NCI-H2196 (cell line): ENCODE results near the gene FBXL12.
"Not testable (repeated sequence)": the region's sequence is repeated elsewhere in the genome, so short reads cannot be mapped to it uniquely, and the experiment has no call there.

Source experiments
- DNase-seq: peaks from one replicate; lab custom pipeline; 2025; ENCODE audit not compliant: unreplicated experiment; lab: John Stamatoyannopoulos, UW

The FBXL12 gene

DNA sequence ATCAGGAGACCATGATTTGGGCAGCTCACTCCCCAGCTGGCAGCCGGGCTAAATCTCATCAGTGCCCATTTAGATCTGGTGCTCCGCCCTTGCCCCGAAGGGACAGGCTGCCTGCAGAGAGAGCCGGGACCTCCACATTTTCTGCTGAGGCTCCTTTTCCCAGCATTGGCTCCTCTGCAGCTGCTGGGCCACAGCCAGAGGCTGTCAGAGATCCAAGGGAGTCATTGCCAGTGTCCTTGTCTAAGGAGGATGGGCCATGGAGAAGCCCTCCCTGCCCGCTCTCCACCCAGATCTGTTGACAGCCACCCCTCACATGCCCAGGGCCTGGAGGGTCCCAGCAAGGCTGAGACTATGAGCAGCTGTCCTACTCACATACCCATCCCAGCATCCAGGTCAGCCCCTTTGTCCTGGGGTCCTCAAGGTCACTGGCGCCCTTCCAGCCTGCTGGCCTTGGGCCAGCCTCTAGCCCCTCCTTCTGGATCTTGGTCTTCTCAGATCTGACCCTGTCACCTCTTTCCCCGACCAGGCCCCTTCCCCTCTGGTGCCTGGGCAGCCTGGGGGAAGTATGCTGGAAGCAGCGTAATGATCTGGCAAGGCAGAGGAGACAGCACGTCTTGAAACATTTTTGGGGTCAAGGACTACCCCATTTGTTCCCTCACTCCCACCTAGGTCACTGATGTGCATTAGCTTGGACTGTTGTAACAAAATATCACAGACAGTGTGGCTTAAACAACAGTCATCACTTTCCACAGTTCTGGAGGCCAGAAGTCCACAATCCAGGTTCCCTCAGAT lies 24.2 kb upstream of the FBXL12 start:
- no peak for DNase-seq

DNA sequence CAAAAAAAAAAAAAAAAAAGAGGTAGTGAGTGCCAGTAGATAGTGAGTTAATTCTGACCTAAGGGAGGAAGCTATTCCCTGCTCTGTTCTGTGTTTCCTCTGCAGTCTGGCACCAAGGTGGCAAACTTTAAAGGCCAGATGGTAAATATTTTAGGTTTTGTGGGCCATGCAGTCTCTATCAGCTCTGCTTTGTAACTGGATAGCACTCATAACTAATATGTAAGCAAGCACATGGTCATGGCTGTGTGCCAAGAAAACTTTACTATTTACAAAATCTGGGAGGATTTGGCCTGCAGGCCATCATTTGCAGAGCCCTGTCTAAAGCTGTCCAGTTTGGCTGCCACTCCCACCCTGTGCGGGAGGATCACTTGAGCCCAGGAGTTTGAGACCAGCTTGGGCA lies 20.5 kb upstream of the FBXL12 start:
- peak; percentile 30 for DNase-seq

DNA sequence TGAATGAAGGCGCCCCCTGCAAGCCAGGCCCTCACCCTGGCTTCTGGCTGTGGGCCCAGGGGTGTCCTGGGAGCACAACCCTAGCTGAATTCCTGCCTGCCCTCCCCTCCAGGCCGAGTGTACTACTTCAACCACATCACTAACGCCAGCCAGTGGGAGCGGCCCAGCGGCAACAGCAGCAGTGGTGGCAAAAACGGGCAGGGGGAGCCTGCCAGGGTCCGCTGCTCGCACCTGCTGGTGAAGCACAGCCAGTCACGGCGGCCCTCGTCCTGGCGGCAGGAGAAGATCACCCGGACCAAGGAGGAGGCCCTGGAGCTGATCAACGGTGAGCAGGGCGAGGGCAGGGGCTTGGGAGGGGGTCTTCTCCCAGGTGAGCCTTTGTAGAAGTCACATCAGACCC lies 19.4 kb upstream of the FBXL12 start:
- no peak for DNase-seq

DNA sequence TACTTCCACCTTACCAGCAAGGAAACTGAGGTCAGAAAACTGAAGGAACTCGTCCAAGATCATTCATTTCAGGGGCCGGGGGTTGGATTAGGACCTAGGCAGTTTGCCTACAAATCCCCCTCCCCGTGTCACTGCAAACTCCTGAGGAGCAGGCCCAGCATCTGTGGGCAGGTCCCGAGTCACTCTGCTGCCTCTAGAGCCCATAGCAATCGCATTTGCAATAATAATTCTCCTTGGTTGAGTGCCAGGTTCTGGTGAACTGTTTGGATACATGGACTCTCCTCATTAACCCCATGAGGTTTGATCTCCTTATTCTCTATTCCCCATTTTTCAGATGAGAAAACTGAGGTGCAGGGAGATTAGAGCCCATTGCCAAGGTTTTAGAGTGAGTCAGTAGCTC lies 17.1 kb upstream of the FBXL12 start:
- peak; percentile 44 for DNase-seq

DNA sequence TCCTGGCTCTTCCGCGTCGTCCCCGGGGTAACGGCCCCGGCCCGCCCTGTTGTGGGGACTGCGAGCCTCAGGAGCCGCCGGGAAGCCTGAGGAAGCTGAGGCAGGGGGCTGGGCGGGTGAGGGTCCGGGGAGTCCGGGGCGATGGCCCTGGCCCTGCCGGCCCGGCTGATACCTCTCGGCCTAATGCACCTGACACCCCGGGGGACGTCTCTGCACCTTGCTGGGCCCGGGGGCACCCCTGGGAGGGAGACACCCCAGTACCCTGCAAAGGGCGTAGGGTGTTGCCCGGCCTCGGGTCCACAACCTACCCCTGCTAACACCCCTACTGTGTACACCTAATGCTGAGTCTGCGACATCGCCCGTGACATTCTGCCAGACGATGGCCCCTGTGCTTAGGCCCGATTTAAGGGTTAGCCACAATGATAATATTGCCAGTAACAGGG lies 16.6 kb upstream of the FBXL12 start:
- no peak for DNase-seq

DNA sequence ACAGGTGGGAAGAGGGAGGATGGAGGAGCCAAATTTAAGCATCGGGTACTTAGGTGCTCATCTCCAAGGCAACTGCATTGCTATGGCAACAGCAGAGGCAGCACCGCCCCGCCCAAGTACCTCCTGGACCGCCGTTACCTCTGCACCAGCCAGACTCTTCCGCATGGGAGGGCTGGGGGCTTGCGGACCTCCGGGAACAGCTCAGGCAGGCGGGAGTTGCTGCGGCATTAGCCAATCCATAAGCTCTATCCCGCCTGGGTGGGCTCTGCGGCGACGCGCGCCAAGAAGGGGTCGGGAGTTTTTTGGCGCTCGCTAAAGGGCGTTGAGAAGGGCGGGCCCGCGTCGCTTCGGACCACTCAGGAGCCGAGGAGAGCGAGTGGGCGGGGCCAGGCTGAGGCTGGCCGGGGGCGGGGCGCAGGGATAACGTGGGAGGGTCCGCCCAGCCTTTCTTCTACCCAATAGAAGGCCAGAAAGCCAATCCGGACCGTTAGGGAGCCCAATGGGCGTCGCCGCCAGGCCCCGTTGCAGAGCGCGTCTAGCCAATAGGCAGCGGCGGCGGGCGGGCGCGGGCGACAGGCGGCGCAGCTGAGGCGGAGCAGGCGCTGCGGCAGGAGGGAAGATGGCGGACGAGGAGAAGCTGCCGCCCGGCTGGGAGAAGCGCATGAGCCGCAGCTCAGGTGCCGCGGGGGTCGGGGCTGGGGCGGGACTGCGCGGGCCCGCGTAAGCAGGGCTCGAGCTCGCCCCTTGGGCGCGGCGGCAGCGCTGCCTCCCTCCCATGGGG lies 16.0 kb upstream of the FBXL12 start, which contains the start of gene PIN1:
Gene PIN1, plus strand, starts transcription at position 593 of the 781 bp plus-strand sequence. Its CDS starts 27 bp downstream, at position 620.
- DNase-seq, result peak; percentile 99

DNA sequence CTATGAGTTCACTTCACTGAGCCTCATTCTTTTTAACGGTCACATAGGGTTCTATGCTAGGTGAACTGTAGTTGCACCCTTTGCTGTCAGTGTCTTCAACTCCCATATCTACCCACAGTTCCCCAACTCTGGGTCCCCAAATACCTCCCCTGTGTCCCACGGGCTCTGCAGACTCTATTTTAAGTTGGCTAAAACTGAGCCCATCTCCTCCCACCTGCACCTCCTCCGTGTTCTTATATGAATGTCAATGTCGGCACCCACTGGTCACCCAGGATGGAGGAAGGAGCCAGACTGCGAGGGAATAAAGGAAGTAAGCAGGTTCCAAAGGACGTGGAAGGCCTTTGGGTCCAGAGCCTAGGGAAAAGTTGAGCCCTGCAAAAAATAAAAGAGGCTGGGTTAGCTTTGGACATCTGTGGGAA lies 15.4 kb upstream of the FBXL12 start:
- no peak for DNase-seq

DNA sequence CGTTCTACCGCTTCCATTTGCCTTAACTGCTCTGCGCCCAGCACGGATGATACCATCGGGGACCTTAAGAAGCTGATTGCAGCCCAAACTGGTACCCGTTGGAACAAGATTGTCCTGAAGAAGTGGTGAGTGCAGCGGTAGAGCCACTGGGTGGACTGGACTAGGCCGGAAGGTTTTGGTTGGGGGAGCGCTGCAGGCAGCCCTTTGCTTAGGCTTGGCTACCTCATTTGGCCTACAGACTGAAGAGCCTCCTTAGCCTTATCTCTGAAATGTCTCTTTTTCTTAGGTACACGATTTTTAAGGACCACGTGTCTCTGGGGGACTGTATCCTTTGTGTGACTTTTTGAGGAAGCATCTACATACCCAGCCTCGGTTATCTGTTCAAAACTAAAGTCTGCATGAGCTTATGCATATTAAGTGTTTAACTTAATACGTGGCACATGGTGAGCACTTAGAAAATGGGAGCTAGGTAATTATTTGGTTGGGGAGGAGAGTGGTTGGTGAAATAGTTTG lies 9.7 kb upstream of the FBXL12 start:
- DNase-seq, result no peak

DNA sequence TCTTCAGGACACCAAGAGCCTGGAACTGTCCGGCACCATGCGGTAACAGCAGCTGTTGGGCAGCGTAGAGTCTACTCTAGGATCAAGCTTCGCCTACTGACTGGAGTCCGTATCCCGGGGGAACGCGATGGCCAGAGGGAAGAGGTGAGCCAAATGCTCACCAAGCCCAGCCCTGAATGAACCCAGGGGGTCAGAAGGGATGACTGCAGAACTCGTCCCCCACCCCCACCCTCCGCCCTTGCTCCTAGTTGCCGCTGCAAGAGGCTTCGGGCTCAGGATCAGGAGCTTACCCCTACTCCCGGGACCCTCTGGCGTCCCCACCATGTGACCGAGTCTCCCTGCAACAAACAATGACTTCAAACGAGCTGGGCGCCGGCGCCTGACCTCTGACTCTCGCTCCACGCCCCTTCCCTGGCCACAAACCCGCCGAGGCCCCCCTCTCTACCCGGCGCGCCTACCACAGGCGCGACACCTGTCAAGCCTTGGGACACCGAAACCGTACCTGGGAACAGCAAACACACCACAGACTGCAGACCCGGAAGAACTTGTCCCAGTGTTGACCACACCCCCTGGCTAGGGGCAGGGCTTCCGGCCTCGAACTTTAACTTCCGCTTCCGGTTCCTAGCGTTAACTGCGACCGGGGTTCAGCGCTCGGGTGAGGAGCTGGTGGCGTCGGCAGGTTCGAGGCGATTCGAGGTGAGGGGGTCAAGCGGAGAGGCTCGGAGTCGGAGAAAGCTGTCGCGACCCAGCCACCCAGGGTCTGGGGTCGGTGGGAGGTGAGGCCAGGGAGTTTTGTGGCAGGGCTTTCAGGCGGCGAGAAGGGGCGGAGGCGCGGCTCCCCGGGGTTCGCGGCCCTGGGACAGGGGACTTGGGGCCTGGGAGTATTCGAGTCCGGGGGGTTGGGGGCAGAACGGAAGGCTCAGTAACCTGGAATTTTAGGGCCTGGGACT lies 8.7 kb upstream of the FBXL12 start, which contains the start of gene UBL5:
Gene UBL5, plus strand, starts transcription at position 630 of the 950 bp plus-strand sequence. CDS start 420 bp downstream, outside the sequence.
- DNase-seq, result peak; percentile 92

DNA sequence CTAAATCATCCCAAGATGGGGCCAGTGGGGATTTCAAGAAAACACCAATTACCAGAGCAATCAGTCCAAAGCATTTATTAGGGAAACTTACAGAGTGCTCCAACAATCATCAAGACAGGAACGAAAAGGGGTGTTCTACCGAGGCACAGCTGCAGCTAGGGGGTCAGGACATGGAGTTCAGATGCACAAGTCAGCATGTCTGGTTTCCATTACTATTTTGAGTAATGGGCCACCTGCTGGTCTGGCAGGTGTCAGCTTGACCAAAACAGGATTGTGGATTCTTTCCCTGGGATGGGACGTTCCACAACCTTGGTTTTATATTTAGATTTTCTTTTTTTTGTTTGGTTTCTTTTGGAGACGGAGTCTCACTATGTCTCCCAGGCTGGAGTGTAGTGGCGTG lies 4.9 kb upstream of the FBXL12 start:
- no peak for DNase-seq

DNA sequence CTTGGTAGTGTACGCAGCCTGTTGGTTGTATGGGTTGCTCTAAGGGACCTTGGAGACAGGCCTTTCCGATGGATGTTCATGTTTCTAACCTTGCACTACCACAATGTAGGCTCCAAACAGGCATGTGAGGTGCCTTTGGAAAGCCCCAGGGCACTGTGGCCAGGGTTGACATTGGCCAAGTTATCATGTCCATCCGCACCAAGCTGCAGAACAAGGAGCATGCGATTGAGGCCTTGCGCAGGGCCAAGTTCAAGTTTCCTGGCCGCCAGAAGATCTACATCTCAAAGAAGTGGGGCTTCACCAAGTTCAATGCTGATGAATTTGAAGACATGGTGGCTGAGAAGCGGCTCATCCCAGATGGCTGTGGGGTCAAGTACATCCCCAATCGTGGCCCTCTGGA lies 1.2 kb upstream of the FBXL12 start:
- not testable (repeated sequence) for DNase-seq

DNA sequence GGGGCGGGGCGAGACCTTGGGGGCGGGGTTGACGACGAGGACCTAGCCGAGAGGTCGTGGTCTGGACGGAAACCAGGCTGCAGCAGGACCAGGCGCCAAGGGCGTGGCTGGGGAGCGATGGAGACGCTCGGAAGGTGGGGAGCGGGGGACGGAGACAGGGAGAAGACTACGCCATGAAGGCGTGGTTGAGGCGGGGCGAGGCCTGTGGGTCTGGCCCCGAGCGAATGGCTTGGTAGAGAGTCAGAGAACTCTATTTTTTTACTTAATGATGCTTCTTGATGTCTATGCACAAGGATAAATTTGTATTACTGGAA lies 674 bp upstream of the FBXL12 start:
- DNase-seq, result no peak

DNA sequence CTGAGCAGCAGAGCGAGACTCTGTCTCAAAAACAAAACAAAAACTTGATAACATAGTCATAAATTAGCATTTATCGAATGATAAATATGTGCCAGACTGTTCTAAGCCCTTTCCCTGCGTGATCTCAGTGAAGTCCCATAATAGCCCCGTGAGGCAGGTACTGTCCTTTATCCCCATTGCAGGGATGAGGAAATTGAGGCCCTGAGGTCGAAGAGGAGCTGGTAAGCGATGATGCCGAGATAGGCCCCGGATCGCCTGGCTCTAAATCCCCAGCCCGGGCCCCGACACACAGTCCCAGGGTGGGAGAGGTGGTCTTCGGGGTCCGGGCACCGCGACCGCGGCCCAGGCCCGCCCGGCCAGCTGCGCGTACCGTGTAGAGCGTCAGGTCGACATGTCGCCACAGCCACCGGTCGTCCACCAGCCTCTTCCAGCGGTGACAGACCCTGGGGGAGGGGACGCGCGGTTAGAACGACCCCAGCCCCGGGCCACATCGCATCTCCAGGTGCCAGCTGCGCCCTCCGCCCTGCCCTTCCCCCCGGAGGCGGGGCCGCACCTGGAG lies 625 bp downstream of the FBXL12 start:
- DNase-seq, result no peak

DNA sequence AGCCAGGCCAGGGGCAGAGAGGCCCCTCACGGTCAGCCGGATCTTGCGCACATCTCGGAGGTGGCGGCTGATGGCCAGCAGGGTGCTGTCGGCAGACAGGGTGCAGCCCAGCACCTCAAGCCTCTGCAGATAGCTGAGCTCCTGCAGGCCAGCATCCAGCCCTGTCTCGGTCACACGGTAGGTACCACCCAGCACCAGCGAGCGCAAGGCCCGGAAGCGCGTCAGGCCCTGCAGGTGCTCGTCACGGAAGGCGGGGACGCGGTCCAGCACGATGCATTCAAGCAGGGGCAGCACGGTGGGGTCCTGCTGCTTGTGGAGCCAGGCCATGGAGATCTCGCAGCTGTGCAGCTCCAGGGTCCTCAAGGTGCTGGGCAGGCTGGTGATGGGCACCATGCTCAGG lies 7.7 kb downstream of the FBXL12 start:
- no peak for DNase-seq

DNA sequence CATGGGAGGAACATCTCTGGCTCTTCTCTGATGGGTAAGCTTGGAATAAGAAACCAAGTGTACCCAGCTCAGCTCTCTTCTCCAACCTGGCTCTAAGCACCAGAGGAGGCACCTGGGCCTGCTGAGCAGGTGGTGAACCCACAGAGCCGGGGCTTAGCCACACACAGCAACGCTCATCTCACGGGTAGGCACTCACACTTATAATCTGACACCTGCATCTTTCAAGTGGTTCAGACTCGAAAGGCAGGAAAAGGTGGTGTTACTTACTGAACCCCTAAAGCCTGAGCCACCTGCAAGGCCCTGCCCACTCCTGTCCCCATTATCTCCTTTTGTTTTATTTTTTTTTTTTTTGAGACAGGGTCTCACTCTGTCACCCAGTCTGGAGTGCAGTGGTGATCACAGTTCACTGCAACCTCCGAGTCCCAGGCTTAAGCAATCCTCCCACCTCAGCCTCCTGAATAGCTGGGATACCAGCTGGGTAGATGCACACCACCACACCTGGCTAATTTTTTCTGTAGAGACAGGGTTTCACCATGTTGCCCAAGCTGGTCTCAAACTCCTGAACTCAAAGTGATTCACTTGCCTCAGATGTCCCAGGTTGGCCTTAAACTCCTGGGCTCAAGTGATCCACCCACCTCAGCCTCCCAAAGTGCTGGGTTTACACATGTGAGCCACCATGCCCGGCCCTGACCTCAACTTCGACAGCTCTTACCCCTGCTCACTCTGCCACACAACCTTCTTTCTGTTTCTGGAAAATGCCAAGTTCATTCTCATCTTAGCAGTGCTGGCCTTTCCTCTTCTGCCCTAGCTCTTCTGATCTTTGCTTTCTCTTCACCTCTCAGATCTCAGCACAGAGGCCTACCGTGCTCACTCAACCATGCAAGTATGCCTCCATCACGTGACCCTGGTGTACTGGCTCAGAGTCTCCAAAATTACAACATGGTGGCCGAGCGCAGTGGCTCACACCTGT lies 9.7 kb downstream of the FBXL12 start:
- no peak for DNase-seq

DNA sequence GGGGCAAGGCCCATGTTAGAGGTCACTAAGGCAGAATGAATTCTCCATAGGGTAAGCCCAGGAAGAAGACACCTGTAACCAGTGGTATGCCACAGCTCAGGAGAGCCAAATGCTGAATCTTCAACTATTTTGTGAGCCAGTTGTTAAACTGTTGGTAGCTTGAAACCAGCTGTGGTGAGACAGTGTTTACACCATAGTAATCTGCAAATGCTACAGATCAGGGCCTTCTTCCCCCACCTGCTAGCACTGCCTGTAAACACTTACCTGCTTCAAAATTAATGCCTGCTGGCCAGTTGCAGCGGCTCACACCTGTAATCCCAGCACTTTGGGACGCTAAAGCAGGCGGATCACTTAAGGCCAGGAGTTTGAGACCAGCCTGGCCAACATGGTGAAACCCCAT lies 12.1 kb downstream of the FBXL12 start:
- no peak for DNase-seq

DNA sequence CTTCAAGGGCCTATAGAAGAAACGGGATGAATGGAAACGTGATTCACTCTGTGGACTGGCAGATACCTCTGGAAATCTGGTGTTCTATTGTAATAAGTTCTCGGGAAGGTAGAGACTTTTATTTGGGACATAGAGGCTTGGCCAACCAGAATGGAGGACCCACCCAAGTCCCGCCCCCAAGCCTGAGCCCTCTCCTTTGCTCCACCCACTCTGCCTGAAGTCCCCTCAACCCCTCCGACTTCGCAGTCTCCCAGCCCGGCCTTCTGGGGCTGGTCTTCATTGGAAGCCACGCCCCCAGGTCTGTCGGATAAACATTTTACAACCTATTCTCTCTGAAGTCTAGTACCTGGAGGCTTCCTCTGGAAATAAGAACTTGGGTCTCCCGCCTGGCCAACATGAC lies 16.9 kb downstream of the FBXL12 start:
- DNase-seq, result no peak

DNA sequence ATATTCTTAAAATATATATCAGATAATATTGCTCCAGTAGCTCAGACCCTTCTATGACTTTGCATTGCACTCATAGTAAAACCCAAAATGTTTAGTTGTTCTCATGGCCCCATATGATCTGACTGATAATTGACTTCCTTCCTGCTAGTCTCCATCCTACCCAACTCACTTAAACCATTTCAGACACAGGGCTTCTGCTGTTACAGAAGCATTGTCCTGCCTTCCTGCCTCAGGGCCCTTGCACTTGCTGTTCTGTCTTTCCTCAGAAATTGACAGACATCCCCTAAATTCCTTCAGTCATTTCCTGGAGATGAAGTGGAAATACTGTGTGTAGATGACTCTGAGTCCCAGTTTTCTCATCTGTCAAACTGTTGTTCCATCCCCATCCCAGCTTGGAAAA lies 19.7 kb downstream of the FBXL12 start:
- DNase-seq, result no peak

DNA sequence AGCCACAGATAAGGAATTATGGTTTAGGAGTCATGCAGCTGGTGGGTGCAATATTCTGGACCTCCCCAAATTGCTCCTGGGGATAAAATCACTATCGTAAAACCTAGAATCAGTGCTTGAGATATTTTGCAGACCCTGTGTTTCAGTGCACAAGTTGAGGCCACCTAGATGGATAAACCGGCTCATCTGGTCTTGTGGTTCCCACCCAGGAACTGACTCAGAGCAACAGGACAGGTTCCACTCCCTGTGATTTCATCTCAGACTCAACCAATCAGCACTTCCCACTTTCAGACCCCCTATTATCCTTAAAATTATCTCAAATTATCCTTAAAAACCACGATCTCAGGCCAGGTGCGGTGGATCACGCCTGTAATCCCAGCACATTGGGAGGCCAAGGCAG lies 21.0 kb downstream of the FBXL12 start:
- no peak for DNase-seq
